HG03025 (cell line): ENCODE measurements around the gene PSG4.
"Not testable (repeated sequence)": the region's sequence is repeated elsewhere in the genome, so short reads cannot be mapped to it uniquely, and the experiment has no call there.

Source experiments
- ATAC-seq: cut with Tn5 transposase; IDR thresholded peaks from one replicate; pipeline ENCODE4 v1.9.1; 2021; ENCODE audit warnings: mild to moderate bottlenecking, moderate library complexity; ENCODE audit not compliant: unreplicated experiment, low FRiP score

The PSG4 gene

GRCh38 chr19:43205471-43206105 is at the start of gene PSG4:
Gene PSG4 (minus strand): TSS chr19:43205638. CDS start chr19:43205536, 102 bp downstream.
- not testable (repeated sequence) for ATAC-seq

GRCh38 chr19:43251428-43251827 is 46.0 kb upstream of the PSG4 start:
- not testable (repeated sequence) for ATAC-seq

- not testable (repeated sequence) for ATAC-seq
Observed at GRCh38 chr19:43250296-43250695, 44.9 kb upstream of the PSG4 start.

GRCh38 chr19:43248635-43249002 is 43.2 kb upstream of the PSG4 start:
- not testable (repeated sequence) for ATAC-seq

GRCh38 chr19:43247243-43247880 is 41.9 kb upstream of the PSG4 start:
- not testable (repeated sequence) for ATAC-seq

- ATAC-seq, result not testable (repeated sequence)
Observed at GRCh38 chr19:43245848-43246247, 40.4 kb upstream of the PSG4 start.

GRCh38 chr19:43242211-43242610 is 36.8 kb upstream of the PSG4 start:
- not testable (repeated sequence) for ATAC-seq

GRCh38 chr19:43238213-43238612 is 32.8 kb upstream of the PSG4 start:
- not testable (repeated sequence) for ATAC-seq

GRCh38 chr19:43235686-43236085 is 30.2 kb upstream of the PSG4 start:
- not testable (repeated sequence) for ATAC-seq

- no peak for ATAC-seq
Observed at GRCh38 chr19:43229315-43229714, 23.9 kb upstream of the PSG4 start.

- ATAC-seq, result not testable (repeated sequence)
Observed at GRCh38 chr19:43228730-43229129, 23.3 kb upstream of the PSG4 start.

- not testable (repeated sequence) for ATAC-seq
Observed at GRCh38 chr19:43226986-43227385, 21.5 kb upstream of the PSG4 start.

- ATAC-seq, result no peak
Observed at GRCh38 chr19:43224855-43225253, 19.4 kb upstream of the PSG4 start.

GRCh38 chr19:43224201-43224854 is 18.9 kb upstream of the PSG4 start:
- ATAC-seq, result not testable (repeated sequence)

- not testable (repeated sequence) for ATAC-seq
Observed at GRCh38 chr19:43221891-43222290, 16.5 kb upstream of the PSG4 start.

- ATAC-seq, result not testable (repeated sequence)
Observed at GRCh38 chr19:43219136-43219535, 13.7 kb upstream of the PSG4 start.

- ATAC-seq, result not testable (repeated sequence)
Observed at GRCh38 chr19:43215881-43216280, 10.4 kb upstream of the PSG4 start.

GRCh38 chr19:43207991-43208390 is 2.6 kb upstream of the PSG4 start:
- no peak for ATAC-seq

- ATAC-seq, result not testable (repeated sequence)
Observed at GRCh38 chr19:43207174-43207573, 1.7 kb upstream of the PSG4 start.

- not testable (repeated sequence) for ATAC-seq
Observed at GRCh38 chr19:43203611-43204010, 1.8 kb downstream of the PSG4 start.

- ATAC-seq, result not testable (repeated sequence)
Observed at GRCh38 chr19:43201891-43202290, 3.5 kb downstream of the PSG4 start.
